ENCODE measurements around the gene FAM89A. TPM values are rescaled to one million over a fixed set of nuclear protein-coding genes. Genes with fewer than 3 reads are reported as not detected.

Gene FAM89A
- total and polyA plus RNA-seq, 4 donors, result 3.6 to 11.5 (median 8.0) TPM

DNA sequence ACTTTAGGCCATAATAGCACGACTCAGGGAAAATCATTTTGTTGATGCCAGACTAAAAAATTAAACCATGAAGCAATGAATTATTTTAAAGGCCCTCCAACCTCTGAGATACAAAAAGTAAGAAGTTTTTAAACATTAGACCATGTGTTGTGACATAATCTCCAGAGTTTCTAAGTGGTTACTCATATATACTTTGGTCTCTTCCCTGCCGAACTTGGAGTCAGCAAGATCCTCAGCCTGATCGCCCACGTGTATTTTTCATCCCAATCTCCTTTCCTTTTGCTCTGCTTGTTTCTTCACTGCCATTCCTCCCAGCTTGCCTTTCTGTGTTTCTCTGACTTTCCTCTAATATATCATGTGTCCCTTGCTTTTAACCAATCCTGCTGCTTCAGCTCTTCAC lies 57.4 kb downstream of the FAM89A start:
- intact Hi-C loops (cut with DNase I), result no loop called here
- WGBS, 2 donors, result 72 to 74% methylated on average over 4 of the region's 4 CpGs

DNA sequence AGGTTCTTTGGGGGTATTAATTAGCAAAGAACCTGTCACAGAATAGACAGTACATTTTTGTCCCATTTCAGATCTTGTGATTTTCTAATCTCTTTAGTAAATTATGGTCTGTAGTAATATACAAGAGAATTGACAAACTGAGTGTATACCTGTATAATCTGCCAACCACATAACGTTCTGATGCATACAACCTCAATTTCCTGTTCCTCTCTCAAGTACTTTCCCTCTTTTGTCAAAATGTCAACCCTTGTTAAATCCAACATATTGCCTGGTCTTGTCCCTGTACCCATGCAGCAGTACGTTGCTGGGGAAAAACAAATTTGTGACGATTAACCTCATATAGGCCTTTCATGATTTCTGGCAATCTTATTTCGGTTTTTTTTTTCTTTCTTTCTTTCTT lies 60.1 kb downstream of the FAM89A start:
- Histone ChIP-seq H3K36me3 (ENCODE audit: control insufficient read depth in 1 of 2, insufficient read depth in 2 of 2, low read length in 1 of 2) (peaks cover 0 to 2% of the 10 kb centered on the region in 2 donors), H3K4me1 (ENCODE audit: control insufficient read depth in 1 of 2, insufficient read depth in 2 of 2, low read length in 2 of 2) (peaks cover 0 to 6% of the 10 kb centered on the region in 2 donors), H3K27me3 (ENCODE audit: control insufficient read depth in 1 of 2, insufficient read depth in 2 of 2, low read length in 1 of 2) (no peaks in the 10 kb centered on the region), H3K27ac (ENCODE audit: low read depth in 1 of 2, low read length in 2 of 2) (no peak overlapping the region), H3K4me3 (ENCODE audit: low read length in 2 of 2) (no peak overlapping the region), H3K9me3 (ENCODE audit: control insufficient read depth, low read length) (no peaks in the 10 kb centered on the region)
- WGBS, 2 donors, result 82 to 87% methylated on average over 4 of the region's 4 CpGs
- intact Hi-C loops (cut with DNase I), result loop anchor here in 1 of 2 donors (5.0 kb wide), 2 partner anchors 63 to 183 kb away; no protein-coding TSS in a partner anchor
- DNase-seq (no peak), ATAC-seq (ENCODE audit: low FRiP score) (no peak)

More for the DNA sequence above, 57.4 kb downstream of the FAM89A start:
- H3K9me3 ChIP-seq (ENCODE audit: control insufficient read depth, low read length), result no peaks in the 10 kb centered on the region
- ATAC-seq (ENCODE audit: low FRiP score) (no peak), DNase-seq (no peak)
- H3K36me3 ChIP-seq (ENCODE audit: control insufficient read depth in 1 of 2, insufficient read depth in 2 of 2, low read length in 1 of 2), result no peaks in the 10 kb centered on the region
- peaks cover 0 to 6% of the 10 kb centered on the region in 2 donors for H3K4me1 ChIP-seq (ENCODE audit: control insufficient read depth in 1 of 2, insufficient read depth in 2 of 2, low read length in 2 of 2)
- no peak overlapping the region for H3K27ac ChIP-seq (ENCODE audit: low read depth in 1 of 2, low read length in 2 of 2)
- no peak overlapping the region for H3K4me3 ChIP-seq (ENCODE audit: low read length in 2 of 2)
- no peaks in the 10 kb centered on the region for H3K27me3 ChIP-seq (ENCODE audit: control insufficient read depth in 1 of 2, insufficient read depth in 2 of 2, low read length in 1 of 2)

DNA sequence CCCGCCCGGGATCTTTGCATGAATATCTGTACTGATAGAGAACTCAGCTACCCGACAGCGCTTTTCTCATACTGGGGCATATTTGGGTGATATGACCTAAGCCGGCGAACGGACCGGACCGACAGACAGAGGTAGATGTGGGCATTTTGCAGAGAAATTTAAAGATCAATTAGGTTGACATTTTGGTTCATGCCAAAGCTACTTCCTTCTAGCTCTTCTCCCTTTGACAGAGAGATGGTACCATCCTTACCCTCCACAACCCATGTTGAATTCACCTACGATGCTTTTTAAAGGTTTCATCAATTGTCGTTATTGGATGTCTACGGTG lies 60.7 kb downstream of the FAM89A start:
- intact Hi-C loops (cut with DNase I), result loop anchor here in 1 of 2 donors (5.0 kb wide), 2 partner anchors 62 to 182 kb away; no protein-coding TSS in a partner anchor
- 7 to 8% methylated on average over 12 of the region's 12 CpGs for WGBS, 2 donors
- Histone ChIP-seq H3K9me3 (ENCODE audit: control insufficient read depth, low read length) (no peaks in the 10 kb centered on the region), H3K27ac (ENCODE audit: low read depth in 1 of 2, low read length in 2 of 2) (no peak overlapping the region), H3K27me3 (ENCODE audit: control insufficient read depth in 1 of 2, insufficient read depth in 2 of 2, low read length in 1 of 2) (no peaks in the 10 kb centered on the region), H3K4me1 (ENCODE audit: control insufficient read depth in 1 of 2, insufficient read depth in 2 of 2, low read length in 2 of 2) (peaks cover 0 to 6% of the 10 kb centered on the region in 2 donors), H3K36me3 (ENCODE audit: control insufficient read depth in 1 of 2, insufficient read depth in 2 of 2, low read length in 1 of 2) (peaks cover 0 to 2% of the 10 kb centered on the region in 2 donors), H3K4me3 (ENCODE audit: low read length in 2 of 2) (peak overlapping the region; percentile 62 to 89)
- DNase-seq (no peak), ATAC-seq (ENCODE audit: low FRiP score) (no peak)

DNA sequence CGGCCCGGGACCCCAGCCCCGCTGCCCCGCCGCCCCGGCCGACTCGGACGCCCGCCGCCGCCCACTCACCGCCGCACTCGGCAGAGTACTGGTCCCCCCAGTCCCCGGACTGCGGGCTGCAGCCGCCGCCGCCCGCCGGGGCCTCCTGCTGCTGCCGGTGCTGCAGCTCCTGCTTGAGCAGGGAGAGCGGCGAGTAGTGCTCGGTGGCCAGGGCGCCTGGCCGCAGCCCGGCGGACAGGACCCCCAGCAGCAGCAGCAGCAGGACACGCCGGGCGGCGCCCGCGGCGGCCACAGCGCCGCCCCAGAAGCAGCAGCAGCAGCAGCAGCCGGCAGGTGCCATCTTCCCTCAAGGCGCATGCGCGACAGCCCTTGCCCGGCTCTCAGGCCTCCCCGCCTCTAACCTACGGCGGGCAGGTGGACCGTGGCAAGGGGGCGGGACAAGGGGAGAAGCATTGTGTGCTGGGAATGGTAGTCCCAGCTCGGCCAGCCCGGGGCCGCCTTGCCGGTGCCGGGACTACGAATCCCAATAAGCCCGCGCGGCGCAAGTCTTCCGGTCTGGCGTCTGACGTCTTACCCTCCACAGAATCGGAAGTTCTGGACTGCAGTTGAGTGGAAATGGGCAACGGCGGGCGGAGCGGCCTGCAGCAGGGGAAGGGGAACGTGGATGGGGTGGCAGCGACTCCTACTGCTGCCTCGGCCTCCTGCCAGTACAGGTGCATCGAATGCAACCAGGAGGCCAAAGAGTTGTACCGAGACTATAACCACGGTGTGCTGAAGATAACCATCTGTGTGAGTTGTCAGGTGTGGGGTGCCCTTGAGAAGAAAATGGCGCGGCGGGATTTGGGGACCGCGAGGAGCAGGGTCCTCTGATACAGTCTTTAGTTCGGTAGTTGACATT lies 61.3 kb downstream of the FAM89A start, which contains the start of the genes ARV1 and TTC13:
Gene ARV1, plus strand, starts transcription at position 604 of the 898 bp plus-strand sequence. Its CDS starts 12 bp downstream, at position 616.
Gene TTC13, minus strand, starts transcription at position 371 of the 898 bp plus-strand sequence. Its CDS starts 31 bp downstream, at position 340.
- Histone ChIP-seq H3K4me1 (ENCODE audit: control insufficient read depth in 1 of 2, insufficient read depth in 2 of 2, low read length in 2 of 2) (peaks cover 0 to 6% of the 10 kb centered on the region in 2 donors), H3K4me3 (ENCODE audit: low read length in 2 of 2) (peak within 1 kb of the TSS; percentile 76 to 89), H3K9me3 (ENCODE audit: control insufficient read depth, low read length) (no peaks in the 10 kb centered on the region), H3K36me3 (ENCODE audit: control insufficient read depth in 1 of 2, insufficient read depth in 2 of 2, low read length in 1 of 2) (peaks cover 0 to 2% of the 10 kb centered on the region in 2 donors), H3K27ac (ENCODE audit: low read depth in 1 of 2, low read length in 2 of 2) (peak within 1 kb of the TSS in 1 of 2 donors; percentile 5), H3K27me3 (ENCODE audit: control insufficient read depth in 1 of 2, insufficient read depth in 2 of 2, low read length in 1 of 2) (no peaks in the 10 kb centered on the region)
- 0 to 2% methylated on average over 65 to 79 of the region's 79 CpGs for WGBS, 2 donors
- intact Hi-C loops (cut with DNase I), result loop anchor here in 1 of 2 donors (5.0 kb wide), 2 partner anchors 61 to 181 kb away; no protein-coding TSS in a partner anchor
- DNase-seq, result peak; percentile 99 to 100
- ATAC-seq (ENCODE audit: low FRiP score), result peak; percentile 100

DNA sequence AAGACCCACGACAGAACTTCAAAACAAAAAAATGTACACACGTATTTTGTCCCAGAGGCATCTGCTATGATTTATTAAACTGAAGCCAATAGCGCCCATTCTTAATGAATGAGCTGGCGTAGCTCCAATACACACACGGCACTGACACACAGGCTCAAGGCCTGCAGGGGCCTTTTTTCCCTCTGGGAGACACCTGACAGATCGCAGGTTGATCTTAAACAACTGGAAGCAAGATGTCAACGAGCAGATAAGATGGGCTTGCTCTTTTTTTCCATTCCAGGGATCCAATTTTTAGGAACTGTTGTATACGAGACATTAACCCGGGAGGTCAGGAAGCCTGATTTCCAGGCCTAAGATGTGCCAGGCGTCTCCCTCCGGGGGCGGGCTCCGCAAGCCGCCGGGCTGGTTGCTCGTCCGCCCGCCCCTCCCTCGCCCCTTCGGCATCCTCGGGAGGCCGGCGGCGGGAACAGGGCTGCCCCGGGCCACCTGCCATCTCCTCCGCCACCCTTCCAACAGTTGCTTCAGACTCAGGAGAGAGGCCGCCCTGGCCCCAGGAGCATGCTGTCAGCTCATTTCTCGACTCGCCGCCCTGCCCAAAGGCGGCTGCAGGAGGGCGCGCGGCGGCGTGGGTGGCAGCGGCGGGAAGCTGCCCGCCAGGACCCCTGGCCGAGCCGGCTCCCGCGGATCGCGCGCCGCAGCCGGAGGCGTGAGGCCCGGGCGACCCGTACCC lies 62.1 kb downstream of the FAM89A start:
- ATAC-seq (ENCODE audit: low FRiP score) (peak; percentile 20), DNase-seq (peak; percentile 60 to 81)
- H3K36me3 ChIP-seq (ENCODE audit: control insufficient read depth in 1 of 2, insufficient read depth in 2 of 2, low read length in 1 of 2), result peaks cover 0 to 2% of the 10 kb centered on the region in 2 donors
- H3K9me3 ChIP-seq (ENCODE audit: control insufficient read depth, low read length), result no peaks in the 10 kb centered on the region
- no peaks in the 10 kb centered on the region for H3K27me3 ChIP-seq (ENCODE audit: control insufficient read depth in 1 of 2, insufficient read depth in 2 of 2, low read length in 1 of 2)
- peaks cover 0 to 6% of the 10 kb centered on the region in 2 donors for H3K4me1 ChIP-seq (ENCODE audit: control insufficient read depth in 1 of 2, insufficient read depth in 2 of 2, low read length in 2 of 2)
- H3K4me3 ChIP-seq (ENCODE audit: low read length in 2 of 2), result peak overlapping the region; percentile 69 to 76
- H3K27ac ChIP-seq (ENCODE audit: low read depth in 1 of 2, low read length in 2 of 2), result no peak overlapping the region
- intact Hi-C loops (cut with DNase I), result loop anchor here in 1 of 2 donors (5.0 kb wide), 2 partner anchors 61 to 181 kb away; no protein-coding TSS in a partner anchor
- 2 to 3% methylated on average over 42 to 52 of the region's 52 CpGs for WGBS, 2 donors

DNA sequence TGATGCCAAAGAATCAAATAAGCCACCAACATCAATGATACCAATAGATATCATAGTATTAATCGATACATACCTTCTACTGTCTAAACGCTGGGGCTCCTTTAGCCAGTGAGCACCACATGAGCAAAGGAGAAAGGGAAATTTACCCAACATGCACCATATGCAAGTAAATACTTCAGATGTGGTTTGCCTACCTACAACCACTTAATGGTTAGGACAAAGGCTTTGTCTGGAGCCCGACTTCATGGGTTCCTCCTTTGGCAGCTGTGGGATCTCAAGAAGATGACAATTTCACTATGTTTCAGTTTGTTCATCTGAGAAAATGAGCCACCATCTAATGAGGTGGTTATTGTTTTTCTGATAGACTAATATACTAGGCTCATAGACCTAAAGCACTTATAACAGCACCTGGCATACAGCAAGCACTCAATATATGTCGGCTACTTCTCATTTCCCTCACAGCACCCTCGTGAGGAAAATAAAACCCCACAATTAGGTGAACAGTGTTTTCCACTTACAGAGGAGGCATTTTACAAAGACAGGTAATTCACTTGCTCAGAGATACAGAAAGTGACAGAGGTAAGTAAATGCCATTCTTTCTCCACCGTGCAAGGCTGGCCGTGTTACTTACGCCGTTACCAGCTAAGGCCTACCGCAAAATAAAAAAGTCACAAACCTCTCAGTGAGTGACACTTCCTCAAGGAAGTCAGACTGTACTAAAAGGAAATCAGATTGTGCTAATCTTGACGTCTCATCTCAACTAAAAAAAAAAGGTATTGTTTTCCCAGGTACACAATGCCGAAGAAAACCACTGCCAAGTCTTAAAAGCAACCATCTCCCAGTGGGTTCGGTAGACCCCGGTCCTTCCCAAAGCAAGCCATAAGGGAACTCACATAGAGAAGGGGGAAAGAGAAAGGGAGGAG lies 63.0 kb downstream of the FAM89A start:
- no peak for ATAC-seq (ENCODE audit: low FRiP score)
- H3K27ac ChIP-seq (ENCODE audit: low read depth in 1 of 2, low read length in 2 of 2), result no peak overlapping the region
- H3K4me1 ChIP-seq (ENCODE audit: control insufficient read depth in 1 of 2, insufficient read depth in 2 of 2, low read length in 2 of 2), result peaks cover 0 to 6% of the 10 kb centered on the region in 2 donors

DNA sequence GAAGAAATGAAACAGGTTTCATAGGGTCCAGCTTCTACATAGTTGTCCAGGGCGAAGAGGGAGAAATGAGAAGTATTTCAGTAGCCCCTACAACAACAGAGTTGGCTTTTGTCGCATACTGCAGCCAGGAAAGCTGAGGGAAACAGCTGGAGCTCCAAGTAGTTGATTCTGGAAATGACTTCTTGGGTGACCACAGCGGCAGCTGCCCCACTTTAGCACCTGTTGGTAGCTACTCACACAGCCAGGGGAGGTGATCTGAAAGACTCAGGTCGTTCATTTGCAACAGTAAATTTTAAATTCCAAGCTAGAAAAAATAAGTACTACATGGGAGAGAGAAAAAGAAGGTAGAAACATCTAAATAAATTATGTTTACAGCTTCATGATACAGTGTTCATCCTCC lies 63.7 kb downstream of the FAM89A start:
- DNase-seq (no peak), ATAC-seq (ENCODE audit: low FRiP score) (no peak)
- Histone ChIP-seq H3K27ac (ENCODE audit: low read depth in 1 of 2, low read length in 2 of 2) (no peak overlapping the region), H3K27me3 (ENCODE audit: control insufficient read depth in 1 of 2, insufficient read depth in 2 of 2, low read length in 1 of 2) (no peaks in the 10 kb centered on the region), H3K9me3 (ENCODE audit: control insufficient read depth, low read length) (no peaks in the 10 kb centered on the region), H3K4me1 (ENCODE audit: control insufficient read depth in 1 of 2, insufficient read depth in 2 of 2, low read length in 2 of 2) (peaks cover 0 to 6% of the 10 kb centered on the region in 2 donors), H3K4me3 (ENCODE audit: low read length in 2 of 2) (no peak overlapping the region), H3K36me3 (ENCODE audit: control insufficient read depth in 1 of 2, insufficient read depth in 2 of 2, low read length in 1 of 2) (peaks cover 0 to 2% of the 10 kb centered on the region in 2 donors)
- intact Hi-C loops (cut with DNase I), result loop anchor here in 1 of 2 donors (5.0 kb wide), 2 partner anchors 59 to 179 kb away; no protein-coding TSS in a partner anchor
- 94 to 95% methylated on average over 4 of the region's 4 CpGs for WGBS, 2 donors

More for the DNA sequence above, 63.0 kb downstream of the FAM89A start:
- WGBS, 2 donors, result 81 to 85% methylated on average over 14 of the region's 14 CpGs
- intact Hi-C loops (cut with DNase I), result loop anchor here in 1 of 2 donors (5.0 kb wide), 2 partner anchors 60 to 180 kb away; no protein-coding TSS in a partner anchor
- Histone ChIP-seq H3K36me3 (ENCODE audit: control insufficient read depth in 1 of 2, insufficient read depth in 2 of 2, low read length in 1 of 2) (peaks cover 0 to 2% of the 10 kb centered on the region in 2 donors), H3K9me3 (ENCODE audit: control insufficient read depth, low read length) (no peaks in the 10 kb centered on the region), H3K27me3 (ENCODE audit: control insufficient read depth in 1 of 2, insufficient read depth in 2 of 2, low read length in 1 of 2) (no peaks in the 10 kb centered on the region), H3K4me3 (ENCODE audit: low read length in 2 of 2) (no peak overlapping the region)
- DNase-seq, result no peak

Data from aorta (tissue), 5 donors.